Ramos (cell line): ENCODE measurements around the gene TMUB1.
"Not testable (repeated sequence)": the region's sequence is repeated elsewhere in the genome, so short reads cannot be mapped to it uniquely, and the experiment has no call there.

ENCODE experiments used
- in situ Hi-C: fragments of 300-500 bp; cut with MboI; formaldehyde crosslinking; loops from one replicate; pipeline ENCODE4 v1.14.3; 2022; ENCODE audit warnings: low sequenced_read_pairs; ENCODE audit not compliant: unreplicated experiment

Gene TMUB1

DNA sequence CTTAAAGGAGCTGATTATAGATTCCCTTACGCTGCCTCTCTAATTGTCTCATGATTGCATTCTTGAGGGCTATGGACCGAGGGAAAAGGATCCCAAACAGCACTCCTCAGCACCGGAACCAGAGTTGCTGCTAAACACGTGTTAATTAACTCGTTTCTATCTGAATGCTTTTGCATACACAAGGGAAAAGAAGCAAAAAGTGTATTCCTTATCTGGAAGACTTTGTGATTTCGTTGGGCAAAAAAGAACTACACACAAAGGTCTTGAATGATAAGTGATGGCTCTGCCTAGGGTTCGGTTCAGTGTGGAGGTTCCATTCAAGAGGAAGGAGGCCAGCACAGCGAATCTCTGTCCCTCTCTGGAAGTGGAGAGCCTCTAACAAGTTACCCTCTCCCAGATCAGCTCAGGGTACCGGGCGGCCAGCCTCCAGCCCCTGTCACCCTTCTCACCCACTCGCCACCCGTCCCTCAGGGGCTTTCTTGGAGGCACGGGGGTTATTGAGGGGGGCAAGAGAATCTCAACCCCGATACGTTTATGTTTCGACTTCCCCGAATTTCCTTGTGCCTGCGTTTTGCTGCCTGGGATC is 24.4 kb downstream of the TMUB1 start:
- in situ Hi-C loops = no loop called here

DNA sequence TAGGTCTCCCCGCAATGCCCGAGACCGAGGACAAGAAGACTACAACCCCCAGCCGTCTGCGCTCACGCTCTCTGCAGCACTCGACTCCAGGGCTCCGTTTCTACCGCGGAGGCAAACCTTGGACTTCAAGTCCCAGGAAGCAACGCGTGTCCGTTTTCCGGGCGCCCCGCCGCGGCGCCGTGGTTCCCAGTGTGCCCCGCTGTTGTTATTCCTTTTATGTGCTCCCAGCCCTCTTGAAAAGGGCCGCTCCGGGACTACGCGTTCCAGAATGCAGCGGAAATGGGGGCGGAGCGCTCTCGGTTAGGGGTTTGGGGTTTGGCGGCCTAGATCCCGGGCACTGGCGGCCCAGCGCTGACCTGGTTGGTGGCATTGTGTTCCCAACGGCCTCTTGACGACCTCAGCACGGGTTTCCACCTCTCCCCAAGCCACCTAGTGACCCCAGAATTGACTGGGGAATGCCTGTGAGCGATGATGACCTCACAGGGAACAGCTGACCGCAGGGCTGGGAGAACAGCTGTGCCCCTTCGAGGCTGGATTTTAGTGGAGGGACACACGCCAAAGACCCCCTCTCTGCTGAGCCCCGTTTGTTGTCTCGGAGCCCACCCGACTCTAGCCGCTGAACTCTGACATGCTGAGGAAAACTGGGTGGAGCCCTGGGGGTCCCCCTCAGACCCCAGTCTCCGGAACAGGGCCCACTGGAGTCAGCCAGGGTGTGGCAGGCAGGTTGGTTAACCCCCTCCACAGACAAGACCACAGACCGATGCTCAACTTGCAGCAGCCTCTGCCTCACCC is 25.1 kb downstream of the TMUB1 start:
- in situ Hi-C loops = no loop called here

GRCh38 chr7:151057506-151057988 is 25.7 kb downstream of the TMUB1 start, which contains the start of gene CDK5:
Gene CDK5, minus strand, starts transcription at chr7:151057897. Its CDS starts 49 bp downstream, at chr7:151057848.
- in situ Hi-C loops = no loop called here

GRCh38 chr7:151056666-151057505 is 26.4 kb downstream of the TMUB1 start:
- in situ Hi-C loops = no loop called here

- in situ Hi-C loops = no loop called here
Observed at GRCh38 chr7:151056283-151056665, 27.0 kb downstream of the TMUB1 start.

DNA sequence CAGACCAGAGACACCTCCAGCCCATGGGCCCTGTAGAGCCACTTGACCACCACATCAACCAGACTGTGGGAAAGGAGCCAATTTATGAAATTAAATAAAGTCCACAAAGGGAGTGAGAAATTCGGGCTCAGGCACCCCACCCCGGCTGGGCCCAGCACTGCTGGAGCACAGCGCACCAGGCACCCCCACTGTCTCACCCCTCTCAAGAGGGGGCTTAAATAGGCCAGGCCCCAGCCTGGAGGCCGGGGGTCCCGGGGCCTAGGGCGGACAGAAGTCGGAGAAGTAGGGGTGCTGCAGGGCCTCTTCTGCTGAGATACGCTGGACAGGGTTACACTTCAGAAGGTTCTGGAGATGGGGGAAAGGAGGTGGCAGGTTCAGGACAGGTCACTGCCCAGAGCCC is 29.5 kb downstream of the TMUB1 start:
- in situ Hi-C loops = no loop called here

DNA sequence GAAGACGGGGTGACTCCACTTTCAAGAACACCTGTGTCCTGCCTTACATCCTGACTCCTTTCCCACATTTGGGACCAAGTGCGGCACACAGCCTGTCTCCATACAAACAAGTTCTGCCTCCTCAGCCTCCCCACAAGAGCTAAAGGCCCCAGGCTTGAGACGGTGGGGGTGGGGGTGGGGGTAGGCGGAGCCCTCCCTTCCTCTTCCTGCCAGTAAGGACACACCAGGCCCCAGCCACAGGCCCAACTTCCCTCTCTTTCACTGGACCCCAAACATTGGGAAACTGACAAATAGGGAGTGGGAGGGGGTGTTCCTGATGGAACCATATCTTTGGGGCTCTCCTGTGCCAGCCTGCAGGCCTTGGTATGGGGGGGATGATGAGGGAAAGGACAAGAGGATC is 30.2 kb downstream of the TMUB1 start:
- in situ Hi-C loops = no loop called here

DNA sequence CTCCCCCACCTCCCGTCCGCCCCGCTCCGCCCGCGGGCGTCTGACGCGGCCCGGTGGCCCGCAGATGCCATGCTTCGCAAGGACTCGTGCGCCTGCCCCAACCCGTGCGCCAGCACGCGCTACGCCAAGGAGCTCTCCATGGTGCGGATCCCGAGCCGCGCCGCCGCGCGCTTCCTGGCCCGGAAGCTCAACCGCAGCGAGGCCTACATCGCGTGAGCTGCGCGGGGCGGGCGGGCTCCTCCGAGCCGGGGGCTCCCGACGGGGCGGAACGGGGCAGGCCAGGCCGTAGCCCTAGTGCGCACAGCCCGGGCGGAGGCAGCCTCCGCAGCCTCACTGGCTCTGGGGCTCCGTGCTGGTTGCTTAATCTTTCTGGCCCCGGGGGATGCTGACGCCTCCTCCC is 32.2 kb downstream of the TMUB1 start:
- in situ Hi-C loops = no loop called here

DNA sequence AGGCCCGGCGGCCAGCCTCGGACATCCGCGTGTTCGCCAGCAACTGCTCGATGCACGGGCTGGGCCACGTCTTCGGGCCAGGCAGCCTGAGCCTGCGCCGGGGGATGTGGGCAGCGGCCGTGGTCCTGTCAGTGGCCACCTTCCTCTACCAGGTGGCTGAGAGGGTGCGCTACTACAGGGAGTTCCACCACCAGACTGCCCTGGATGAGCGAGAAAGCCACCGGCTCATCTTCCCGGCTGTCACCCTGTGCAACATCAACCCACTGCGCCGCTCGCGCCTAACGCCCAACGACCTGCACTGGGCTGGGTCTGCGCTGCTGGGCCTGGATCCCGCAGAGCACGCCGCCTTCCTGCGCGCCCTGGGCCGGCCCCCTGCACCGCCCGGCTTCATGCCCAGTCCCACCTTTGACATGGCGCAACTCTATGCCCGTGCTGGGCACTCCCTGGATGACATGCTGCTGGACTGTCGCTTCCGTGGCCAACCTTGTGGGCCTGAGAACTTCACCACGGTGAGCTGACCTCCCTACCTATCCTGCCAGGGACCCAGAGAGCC is 34.3 kb downstream of the TMUB1 start:
- in situ Hi-C loops = no loop called here

DNA sequence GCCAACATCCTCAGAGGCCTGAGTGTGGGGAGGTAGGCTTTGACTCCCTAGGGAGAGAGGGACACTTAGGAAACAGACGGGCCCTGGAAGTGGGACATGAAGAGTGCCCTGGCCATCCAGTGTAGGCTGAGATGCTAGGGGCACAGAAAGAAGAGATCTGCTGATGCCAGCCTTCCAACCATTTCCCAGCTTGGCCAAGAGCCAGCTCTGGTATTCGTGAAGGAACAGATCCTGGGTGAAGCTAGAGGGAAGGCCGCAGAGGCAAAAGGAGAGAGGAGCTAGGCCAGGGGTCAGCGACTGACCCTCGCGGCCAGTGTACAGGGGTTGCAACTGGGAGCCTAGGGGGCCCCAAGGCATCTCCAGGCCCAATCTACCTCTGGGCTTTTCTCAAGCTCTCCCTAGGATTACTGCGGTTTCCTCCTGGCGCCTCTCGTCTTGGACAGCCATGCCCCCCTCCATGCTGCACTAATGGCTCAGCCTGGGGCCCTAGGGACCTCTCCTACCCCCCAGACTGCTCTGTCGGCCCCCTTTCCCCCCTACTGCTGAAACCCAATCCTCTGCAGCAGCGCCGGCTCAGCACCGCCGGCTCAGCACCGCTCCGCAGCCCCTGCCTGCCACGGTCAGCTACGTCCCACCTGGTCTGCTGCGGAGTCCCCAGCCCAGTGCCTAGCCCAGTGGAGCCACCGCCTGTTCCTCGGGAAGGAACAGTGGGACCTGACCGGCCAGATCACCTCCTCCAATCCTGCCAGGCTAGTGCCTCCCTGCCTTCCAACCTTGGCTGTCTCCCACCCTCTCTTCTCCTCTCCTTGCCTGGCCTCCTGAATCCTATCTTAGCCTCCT is 35.1 kb downstream of the TMUB1 start, which contains the start of gene ASIC3:
Gene ASIC3, plus strand, starts transcription at position 556 of the 840 bp plus-strand sequence. CDS start 355 bp downstream, outside the sequence.
- in situ Hi-C loops = no loop called here

DNA sequence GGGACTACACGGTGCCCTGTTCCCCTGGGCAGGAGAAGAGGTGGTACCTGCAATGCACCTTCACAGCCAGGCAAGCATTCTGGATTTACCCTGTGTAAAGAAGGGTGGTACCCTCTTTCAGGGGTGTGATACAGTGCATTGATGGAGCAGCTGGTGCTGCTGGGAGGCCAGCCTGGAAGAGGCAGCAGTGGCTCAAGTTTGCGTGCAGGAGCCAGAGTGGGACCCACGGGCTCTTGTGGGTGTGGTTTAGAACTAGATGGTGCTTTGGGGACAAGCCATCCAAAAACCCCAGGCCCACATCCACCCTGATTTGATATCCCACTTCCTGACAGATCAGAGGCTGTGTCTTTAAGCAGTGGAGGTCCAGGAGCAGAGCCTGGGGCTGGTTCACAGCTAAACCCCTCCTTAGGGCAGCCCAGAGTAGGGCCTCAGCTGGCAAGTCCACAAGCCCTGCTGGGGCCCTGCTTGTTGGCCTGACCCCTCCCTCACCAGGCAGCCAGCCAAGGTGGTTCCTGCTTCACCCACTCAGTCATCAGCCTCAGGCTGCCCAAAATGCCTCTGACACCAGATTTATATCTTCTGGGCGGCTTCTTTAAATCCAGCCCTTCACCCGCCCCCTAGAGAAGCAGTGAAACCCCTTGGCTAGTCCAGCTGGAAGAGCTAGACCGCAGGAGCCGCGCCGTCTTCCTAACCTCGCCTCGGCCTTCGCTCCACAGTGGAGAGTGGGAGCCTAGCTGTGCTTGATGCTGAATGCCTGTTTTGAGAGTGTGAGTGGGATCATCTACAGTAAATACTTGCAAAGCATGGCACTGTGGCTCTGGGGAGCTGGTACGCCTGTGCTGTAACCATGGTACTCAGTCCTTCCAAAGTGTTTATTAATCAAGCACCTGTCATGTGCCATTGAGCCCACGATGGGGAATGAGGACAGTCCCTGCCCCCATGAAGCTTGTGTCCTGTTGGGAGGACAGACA is 36.4 kb downstream of the TMUB1 start:
- in situ Hi-C loops = no loop called here

DNA sequence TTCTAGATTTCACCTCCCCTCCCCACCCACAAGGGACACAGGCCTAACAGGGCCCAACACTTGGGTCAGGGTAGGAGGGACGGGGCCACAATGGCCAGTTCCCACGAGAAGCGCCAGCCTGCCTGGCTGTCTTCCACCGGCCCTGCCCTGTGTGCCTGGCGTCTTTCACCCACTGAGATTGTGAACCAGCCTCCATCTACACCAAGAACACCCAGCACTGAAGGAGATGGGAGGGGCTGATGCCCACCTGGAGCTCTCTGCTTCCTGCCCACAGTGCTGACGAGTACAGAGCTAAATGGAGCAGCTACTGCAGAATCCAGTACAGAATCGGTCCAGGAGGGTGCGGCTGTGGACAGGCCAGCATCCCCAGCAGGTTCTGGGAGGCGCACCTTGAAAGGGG is 37.3 kb downstream of the TMUB1 start:
- in situ Hi-C loops = no loop called here

DNA sequence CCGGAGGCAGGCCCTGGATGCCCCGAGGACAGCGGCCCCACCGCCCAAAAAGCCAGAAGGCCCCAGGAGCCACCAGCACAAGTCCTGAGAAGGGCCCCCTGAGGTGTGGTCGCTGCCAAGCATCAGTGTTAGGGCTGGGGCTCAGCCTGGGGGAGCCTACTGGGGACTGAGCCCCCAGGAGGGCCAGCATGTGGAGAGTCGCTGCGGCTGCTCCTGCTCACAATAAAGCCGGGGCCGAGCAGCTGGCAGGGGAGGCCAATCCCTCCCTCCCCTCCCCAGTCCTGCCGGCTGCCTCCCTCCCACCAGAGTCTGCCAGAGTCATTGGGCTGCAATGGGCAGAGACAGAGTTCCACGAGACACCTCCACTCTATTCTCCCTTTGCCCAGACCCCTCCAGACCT is 38.0 kb downstream of the TMUB1 start:
- in situ Hi-C loops = no loop called here

GRCh38 chr7:151043959-151044358 is 39.3 kb downstream of the TMUB1 start:
- in situ Hi-C loops = no loop called here

GRCh38 chr7:151043449-151043848 is 39.8 kb downstream of the TMUB1 start:
- in situ Hi-C loops = not testable (repeated sequence)

DNA sequence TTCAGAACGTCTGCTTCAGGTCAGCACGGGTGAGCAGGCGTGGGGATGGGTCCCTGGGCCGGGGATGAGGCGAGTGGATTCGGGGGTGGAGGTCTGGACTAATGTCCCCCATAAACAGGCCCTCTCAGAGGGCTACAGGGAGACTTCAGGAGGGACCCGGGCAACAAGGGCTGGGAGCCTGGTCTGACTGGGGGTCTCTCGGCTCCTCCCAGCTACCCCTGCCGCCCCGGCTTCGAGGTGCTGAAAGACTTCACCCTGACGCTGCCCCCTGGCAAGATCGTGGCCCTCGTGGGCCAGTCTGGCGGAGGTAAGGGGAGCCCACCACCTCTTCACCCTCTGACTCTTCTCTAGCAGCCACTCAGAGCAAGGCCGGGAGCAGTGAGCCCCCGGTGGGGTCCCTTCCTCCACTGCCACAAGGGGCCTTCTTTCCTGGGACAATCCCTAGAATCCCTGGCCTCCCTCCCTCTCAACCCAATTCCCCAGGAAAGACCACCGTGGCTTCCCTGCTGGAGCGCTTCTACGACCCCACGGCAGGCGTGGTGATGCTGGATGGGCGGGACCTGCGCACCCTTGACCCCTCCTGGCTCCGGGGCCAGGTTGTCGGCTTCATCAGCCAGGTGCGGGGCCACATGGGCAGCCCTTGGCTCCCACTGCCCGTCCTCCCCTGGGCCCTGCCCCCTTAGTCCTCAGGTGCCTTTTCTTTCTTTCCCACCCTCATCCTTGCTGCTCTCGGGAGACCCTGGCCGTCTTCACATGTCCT is 42.5 kb downstream of the TMUB1 start:
- in situ Hi-C loops = no loop called here

GRCh38 chr7:151039850-151040548 is 43.3 kb downstream of the TMUB1 start:
- in situ Hi-C loops = no loop called here
